IPS-15b (cell line): Measurements from ENCODE around the gene ABCB10.
"Not testable (repeated sequence)": the region's sequence is repeated elsewhere in the genome, so short reads cannot be mapped to it uniquely, and the experiment has no call there.

Experiments
- H3K27me3 ChIP-seq: one replicate; pipeline ENCODE4 v1.6.1; 2013; ENCODE audit warnings: low read length; ENCODE audit not compliant: control insufficient read depth, insufficient read depth
- H3K36me3 ChIP-seq: one replicate; pipeline ENCODE4 v1.6.1; 2013; ENCODE audit warnings: low read length; ENCODE audit not compliant: control insufficient read depth, insufficient read depth
- H3K4me1 ChIP-seq: one replicate; pipeline ENCODE4 v1.6.1; 2013; ENCODE audit warnings: mild to moderate bottlenecking, low read length; ENCODE audit not compliant: control insufficient read depth, insufficient read depth
- H3K4me3 ChIP-seq: one replicate; pipeline ENCODE4 v1.5.1; 2013; ENCODE audit warnings: low read depth, low read length
- H3K9ac ChIP-seq: one replicate; pipeline ENCODE4 v1.6.1; 2013; ENCODE audit warnings: low read depth, mild to moderate bottlenecking, low read length
- H3K9me3 ChIP-seq: one replicate; pipeline ENCODE4 v1.6.1; 2013; ENCODE audit warnings: mild to moderate bottlenecking, low read length; ENCODE audit not compliant: control insufficient read depth, insufficient read depth

ABCB10 gene

DNA sequence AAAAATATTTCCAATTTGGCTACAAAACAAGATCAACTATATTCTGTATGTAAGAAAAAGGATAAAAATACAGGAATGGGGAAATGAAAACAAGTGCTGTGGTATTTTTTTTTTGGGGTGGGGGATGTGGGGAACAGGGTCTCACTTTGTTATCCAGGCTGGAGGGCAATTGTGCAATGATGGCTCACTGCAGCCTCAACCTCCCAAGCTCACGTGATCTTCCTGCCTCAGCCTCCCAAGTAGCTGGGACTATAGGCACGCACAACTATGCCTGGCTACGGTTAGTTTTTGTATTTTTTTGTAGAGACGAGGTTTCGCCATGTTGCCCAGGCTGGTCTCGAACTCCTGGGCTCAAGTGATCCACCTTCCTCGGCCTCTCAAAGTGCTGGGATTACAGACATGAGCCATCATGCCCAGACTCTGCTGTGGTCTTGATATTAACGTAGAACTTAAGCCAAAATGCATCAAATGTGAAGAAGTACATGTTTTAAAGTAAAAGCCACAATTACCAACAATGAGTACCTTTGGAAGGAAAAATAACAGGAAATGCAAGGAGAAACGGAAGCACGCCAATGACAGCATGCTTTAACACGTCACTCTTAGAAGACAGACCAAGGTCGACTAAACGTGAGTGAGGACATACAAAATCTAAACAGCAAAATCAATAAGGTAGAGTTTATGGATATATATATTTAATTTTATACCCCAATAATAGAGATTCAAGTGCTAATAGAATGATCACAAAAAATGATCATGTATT is 8.8 kb upstream of the ABCB10 start:
- Histone ChIP-seq H3K4me3 (no peak overlapping the region), H3K36me3 (no peaks in the 10 kb centered on the region), H3K4me1 (no peaks in the 10 kb centered on the region), H3K27me3 (no peaks in the 10 kb centered on the region), H3K9me3 (no peaks in the 10 kb centered on the region), H3K9ac (no peak overlapping the region)

DNA sequence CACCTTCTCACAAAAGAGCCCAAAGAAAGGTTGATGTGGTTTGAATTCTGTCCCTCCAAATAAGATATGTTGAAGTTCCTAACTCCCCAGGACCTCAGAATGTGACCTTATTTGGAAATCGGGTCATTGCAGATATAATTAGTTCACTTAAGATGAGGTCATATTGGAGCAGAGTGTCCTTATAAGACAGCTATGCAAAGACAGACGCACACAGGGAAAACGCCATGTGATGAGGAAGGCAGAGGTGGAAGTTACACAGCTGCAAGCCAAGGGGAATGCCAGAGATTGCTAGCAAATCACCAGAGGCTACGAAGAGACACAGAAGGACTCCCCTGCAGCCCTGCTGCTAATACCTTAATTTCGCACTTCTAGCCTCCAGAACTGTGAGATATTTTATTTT is 5.2 kb upstream of the ABCB10 start:
- Histone ChIP-seq H3K9ac (no peak overlapping the region), H3K27me3 (no peaks in the 10 kb centered on the region), H3K4me1 (no peaks in the 10 kb centered on the region), H3K9me3 (no peaks in the 10 kb centered on the region), H3K4me3 (no peak overlapping the region), H3K36me3 (no peaks in the 10 kb centered on the region)

DNA sequence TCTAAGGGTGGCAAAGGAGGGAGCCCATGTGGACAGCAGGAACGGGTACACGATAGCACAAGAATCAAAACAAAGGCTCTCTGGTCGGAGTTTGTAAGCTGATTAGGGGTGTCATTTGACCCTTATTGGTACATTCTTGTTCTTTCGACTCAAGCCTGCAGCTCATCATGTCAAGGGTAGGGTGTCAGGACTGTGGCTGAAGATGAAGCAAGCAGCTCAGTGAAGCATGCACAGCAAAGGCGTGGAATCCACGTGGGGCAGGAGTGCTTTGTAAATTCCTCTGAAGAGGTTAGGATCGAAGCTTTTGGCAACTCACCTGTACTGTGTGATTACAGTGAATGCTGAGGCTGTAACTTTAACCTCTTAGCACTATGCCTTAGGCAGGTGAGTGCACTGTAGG is 4.7 kb upstream of the ABCB10 start:
- Histone ChIP-seq H3K36me3 (no peaks in the 10 kb centered on the region), H3K27me3 (no peaks in the 10 kb centered on the region), H3K4me1 (no peaks in the 10 kb centered on the region), H3K4me3 (no peak overlapping the region), H3K9ac (no peak overlapping the region), H3K9me3 (no peaks in the 10 kb centered on the region)

DNA sequence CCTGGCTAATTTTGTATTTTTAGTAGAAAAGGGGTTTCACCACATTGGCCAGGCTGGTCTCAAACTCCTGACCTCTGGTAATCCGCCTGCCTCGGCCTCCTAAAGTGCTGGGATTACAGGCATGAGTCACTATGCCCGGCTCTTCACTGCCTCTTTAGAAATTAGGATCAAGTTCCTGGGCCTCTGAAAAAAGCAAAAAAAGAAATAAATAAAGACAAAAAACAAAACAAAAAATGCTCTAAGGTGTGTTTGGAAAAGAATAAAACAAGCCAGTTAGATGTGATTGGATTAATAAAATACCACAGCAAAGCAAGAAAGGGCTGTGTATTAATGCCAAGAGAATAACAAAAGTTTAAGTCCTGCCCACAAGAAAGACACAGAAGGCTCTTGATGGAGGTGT is 4.2 kb upstream of the ABCB10 start:
- Histone ChIP-seq H3K36me3 (no peaks in the 10 kb centered on the region), H3K4me1 (no peaks in the 10 kb centered on the region), H3K27me3 (no peaks in the 10 kb centered on the region), H3K9ac (no peak overlapping the region), H3K4me3 (no peak overlapping the region), H3K9me3 (no peaks in the 10 kb centered on the region)

DNA sequence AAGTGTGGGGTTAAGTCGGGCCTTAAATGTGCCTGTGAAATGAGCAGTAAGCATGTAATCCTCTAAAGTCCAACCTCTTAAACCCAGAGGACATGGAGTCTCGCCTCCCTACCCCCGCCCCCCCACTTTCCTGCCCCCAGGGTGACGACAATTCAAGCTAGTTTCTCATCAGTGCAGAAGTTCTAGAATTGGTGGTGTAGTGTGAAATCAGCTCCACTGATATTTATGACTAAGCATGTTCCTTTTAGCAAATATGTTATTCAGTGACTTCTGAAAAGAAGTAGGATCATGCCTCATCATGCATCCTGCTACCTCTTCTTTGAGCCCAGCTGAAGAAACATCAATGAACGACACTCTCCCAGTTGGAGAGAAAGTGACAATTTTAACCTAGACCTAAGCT is 2.6 kb upstream of the ABCB10 start:
- no peaks in the 10 kb centered on the region for H3K27me3 ChIP-seq
- H3K36me3 ChIP-seq: no peaks in the 10 kb centered on the region
- no peaks in the 10 kb centered on the region for H3K4me1 ChIP-seq
- no peaks in the 10 kb centered on the region for H3K9me3 ChIP-seq
- no peak overlapping the region for H3K9ac ChIP-seq
- no peak overlapping the region for H3K4me3 ChIP-seq

DNA sequence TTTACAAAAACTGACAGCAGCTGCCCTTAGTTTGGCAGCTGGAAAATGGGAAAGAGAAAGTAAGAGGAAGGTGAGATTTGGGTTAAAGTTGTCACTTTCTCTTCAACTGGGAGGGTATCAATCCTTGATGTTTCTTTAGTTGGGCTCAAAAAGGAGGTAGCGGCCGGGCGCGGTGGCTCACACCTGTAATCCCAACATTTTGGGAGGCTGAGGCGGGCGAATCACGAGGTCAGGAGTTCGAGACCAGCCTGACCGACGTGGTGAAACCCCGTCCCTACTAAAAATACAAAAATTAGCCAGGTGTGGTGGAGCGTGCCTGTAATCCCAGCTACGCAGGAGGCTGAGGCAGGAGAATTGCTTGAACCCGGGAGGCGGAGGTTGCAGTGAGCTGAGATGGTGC is 1.6 kb upstream of the ABCB10 start:
- not testable (repeated sequence) for H3K4me1 ChIP-seq, H3K27me3 ChIP-seq, H3K9ac ChIP-seq, H3K9me3 ChIP-seq, H3K36me3 ChIP-seq, H3K4me3 ChIP-seq

DNA sequence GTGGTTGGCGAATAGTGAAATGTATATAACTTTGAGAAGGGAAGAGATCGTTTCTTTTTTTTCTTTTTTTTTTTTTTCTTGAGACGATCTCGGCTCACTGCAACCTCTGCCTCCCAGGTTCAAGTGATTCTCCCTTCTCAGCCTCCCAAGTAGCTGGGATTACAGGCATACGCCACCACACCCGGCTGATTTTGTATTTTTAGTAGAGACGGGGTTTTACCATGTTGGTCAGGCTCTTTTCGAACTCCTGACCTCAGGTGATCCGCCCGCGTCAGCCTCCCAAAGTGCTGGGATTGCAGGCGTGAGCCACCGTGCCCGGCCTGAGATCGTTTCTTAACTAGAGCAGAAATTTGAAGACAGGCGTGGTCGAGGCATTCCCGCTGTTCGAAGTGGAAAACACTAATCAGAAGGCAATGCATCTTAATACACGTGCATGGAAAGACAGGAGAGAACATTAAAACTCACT is 862 bp upstream of the ABCB10 start:
- H3K4me1 ChIP-seq, H3K36me3 ChIP-seq, H3K9ac ChIP-seq, H3K27me3 ChIP-seq, H3K9me3 ChIP-seq: not testable (repeated sequence)
- H3K4me3 ChIP-seq: peak overlapping the region; percentile 55

DNA sequence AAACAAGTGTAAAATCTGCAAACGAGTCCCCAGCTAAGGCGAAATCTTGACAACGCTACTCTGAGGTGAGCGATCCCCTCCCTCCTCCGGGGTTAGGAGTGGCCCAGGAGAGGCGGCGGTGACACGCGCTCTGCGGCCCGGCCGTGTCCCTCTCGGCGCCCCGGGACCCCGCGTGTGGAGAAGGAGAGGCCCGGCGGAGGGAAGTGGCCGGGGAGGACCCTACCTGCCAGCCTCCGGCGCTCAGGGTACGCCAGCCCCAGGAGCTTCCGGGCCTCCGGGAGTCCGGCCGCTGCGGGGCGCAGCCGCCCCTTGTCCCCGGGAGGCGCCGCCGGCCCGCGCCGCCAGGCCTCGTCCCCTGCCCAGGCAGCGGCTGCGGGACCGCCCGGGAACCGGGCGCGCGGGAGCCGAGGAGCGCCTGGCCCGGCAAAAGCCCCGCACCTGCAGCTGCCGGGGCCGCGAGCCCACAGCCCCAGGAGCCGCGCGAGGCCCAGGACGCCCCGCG is 543 bp downstream of the ABCB10 start:
- no peaks in the 10 kb centered on the region for H3K36me3 ChIP-seq
- peak overlapping the region; percentile 62 for H3K4me3 ChIP-seq
- H3K9ac ChIP-seq: no peak overlapping the region
- no peaks in the 10 kb centered on the region for H3K4me1 ChIP-seq
- no peaks in the 10 kb centered on the region for H3K27me3 ChIP-seq
- H3K9me3 ChIP-seq: no peaks in the 10 kb centered on the region

DNA sequence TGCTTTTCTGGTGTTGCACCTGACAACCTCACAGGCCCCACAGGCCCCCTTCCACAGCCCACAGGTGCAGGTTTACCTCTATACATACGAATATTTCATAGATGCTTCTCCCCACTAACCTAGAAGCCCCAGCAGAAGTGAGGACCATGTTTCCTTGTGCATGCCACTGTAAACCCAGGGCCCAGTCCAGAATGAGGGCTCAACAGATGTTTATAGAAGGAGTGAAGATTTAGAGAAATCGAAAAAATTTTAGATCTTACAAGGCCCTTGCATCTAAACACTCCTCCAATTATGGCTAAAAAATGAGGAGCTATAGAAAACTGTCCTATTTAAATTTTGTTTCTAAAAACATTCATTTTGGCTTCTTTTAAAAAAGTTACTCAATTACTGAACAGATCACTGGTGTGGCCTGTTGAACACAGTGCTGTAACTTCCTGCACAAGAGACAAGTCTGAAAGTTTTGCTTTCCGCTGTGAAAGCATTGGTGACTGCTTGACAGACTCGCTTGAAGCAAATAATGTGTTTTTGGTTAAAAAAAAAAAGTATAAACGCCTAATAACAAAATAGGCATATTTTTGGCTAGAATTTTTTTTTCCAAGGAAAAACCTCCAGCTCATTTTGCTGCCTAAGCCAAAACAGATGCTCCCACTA is 1.2 kb downstream of the ABCB10 start:
- Histone ChIP-seq H3K36me3 (no peaks in the 10 kb centered on the region), H3K4me3 (peak overlapping the region; percentile 62), H3K27me3 (no peaks in the 10 kb centered on the region), H3K9ac (no peak overlapping the region), H3K9me3 (no peaks in the 10 kb centered on the region), H3K4me1 (no peaks in the 10 kb centered on the region)

DNA sequence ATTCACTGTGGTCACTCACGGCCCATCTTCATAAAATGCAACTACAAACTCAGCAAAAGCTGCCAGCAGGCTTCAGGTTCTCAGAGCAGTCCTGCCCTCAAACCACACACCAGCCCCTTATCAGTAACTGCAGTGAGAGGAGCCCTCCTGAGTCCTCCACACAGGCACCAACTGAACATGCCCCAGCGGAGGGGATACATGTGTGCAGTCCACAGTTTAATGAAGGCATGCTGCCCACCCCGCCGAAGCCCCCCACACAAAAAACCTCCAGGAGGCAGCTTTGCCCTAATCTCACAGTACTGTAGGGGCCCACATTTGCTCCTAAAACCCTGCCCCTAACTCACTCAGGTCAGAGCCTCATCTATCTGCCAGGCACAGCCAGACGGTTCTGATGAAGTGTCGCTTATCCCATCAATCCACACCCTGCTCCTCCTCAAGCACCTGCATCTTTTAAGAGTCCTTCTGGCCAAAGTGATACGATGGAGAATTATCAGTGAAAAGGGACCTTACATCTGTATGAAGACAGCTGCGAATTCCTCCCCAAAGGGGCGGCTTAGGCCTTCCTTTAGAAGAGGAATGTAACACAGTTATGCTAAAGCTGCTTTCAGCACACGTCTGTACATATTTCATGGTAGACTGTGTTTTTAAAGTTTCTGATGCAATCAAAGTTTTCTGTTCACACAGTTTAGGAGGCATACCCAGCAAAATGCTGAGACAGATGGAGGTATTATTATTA is 3.5 kb downstream of the ABCB10 start:
- no peaks in the 10 kb centered on the region for H3K4me1 ChIP-seq
- H3K9ac ChIP-seq: no peak overlapping the region
- H3K27me3 ChIP-seq: no peaks in the 10 kb centered on the region
- no peaks in the 10 kb centered on the region for H3K36me3 ChIP-seq
- no peaks in the 10 kb centered on the region for H3K9me3 ChIP-seq
- no peak overlapping the region for H3K4me3 ChIP-seq

DNA sequence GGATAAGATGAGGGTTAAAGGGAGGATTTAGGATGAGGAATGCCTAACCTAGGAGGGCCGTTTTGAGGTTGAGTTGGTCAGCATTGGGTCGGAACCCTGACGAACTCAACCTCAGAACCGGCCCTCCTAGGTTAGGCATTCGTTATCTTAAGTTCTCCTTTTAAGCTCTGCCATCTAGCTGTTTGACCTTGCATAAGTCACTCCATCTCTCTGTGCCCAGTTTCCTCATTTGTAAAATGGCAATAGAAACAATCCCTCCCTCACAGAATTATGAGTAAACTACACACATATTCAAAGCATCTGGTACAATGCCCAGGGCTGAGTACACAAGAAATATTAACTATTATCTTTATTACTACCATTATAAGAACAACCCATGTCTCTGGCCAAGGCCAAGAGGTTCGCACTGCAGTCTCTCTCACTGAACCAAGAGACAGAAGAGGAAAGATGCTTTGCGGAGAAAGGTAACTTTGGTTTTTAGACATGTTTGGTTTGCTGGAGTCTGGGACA is 4.8 kb downstream of the ABCB10 start:
- no peaks in the 10 kb centered on the region for H3K36me3 ChIP-seq
- no peaks in the 10 kb centered on the region for H3K4me1 ChIP-seq
- H3K4me3 ChIP-seq: no peak overlapping the region
- no peaks in the 10 kb centered on the region for H3K27me3 ChIP-seq
- no peaks in the 10 kb centered on the region for H3K9me3 ChIP-seq
- H3K9ac ChIP-seq: no peak overlapping the region
